ENCODE data around the gene SPIB.
A peak's percentile ranks its signal among the peaks of the same experiment; 100 is the strongest.
"Not testable (repeated sequence)": the region's sequence is repeated elsewhere in the genome, so short reads cannot be mapped to it uniquely, and the experiment has no call there.

SPIB gene

DNA sequence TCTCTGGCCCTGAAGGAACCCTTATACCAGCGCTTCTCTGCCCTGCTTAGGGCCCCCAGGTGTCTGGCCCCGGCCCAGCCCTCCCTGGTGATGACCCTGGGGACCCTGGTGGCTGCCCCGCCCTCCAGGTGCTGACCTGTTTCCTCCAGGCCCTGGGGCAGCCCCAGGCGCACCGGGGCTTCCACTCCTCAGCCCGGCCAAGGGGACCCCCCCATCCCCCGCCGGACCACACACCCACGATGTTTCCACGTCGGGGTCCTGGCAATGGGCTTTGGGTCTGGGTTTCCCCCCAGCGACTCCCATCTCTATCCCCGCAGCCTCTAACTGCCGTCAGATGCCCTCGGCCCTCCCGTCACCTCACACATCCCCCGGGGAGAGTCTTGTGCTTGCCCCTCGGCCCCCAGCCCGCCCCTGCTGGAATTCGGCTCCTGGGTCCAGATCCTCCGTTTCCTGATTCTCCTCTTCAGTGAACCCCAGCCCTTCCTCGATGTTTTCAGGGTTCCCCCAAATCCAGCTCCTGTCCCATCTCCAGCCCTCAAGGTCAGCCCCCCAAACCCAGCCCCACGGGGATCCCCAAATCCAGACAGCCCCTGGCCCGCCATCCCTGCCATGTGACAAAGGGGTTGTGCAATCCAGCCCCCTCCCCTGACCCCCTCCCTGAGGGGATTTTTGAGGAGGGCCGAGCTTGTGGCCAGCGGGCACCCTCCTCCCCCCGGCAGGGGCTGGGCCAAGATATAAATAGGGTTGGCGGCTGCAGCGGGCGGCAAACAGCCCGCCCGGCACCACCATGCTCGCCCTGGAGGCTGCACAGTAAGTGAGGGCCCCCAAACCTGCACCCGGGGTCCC is at the start of gene SPIB:
Gene SPIB (plus strand): TSS at position 763 of the 846 bp plus-strand sequence. CDS start 25 bp downstream, at position 788.
- no peak for DNase-seq

- no peak for DNase-seq
Measured at GRCh38 chr19:50371914-50372475, 46.7 kb upstream of the SPIB start.

- peak; percentile 95 for DNase-seq
Measured at GRCh38 chr19:50376166-50377050, 42.3 kb upstream of the SPIB start, which contains the start of gene NR1H2. NR1H2 (plus strand) TSS chr19:50376457; CDS start chr19:50377606, 1,149 bp downstream.

DNA sequence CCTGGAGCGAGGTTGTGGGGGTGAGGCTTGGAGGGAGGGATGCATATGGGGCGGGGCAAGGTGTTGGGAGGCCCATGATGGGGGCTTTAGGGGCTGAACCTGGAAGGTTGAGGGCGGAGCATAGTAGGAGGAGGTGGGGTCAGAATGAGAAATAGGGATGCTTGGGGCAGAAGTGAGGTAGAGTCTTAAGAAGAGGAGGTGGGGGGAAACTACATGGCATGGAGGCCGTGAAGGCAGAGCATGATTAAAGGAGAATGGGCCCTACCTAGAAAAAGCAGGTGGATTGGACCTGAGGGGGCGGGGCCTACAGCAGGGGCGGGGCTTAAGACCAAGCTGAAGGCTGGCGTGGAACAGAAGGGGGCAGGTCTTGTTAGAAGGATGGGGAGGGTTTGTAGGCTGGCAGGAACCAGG is 41.7 kb upstream of the SPIB start:
- peak; percentile 49 for DNase-seq

DNA sequence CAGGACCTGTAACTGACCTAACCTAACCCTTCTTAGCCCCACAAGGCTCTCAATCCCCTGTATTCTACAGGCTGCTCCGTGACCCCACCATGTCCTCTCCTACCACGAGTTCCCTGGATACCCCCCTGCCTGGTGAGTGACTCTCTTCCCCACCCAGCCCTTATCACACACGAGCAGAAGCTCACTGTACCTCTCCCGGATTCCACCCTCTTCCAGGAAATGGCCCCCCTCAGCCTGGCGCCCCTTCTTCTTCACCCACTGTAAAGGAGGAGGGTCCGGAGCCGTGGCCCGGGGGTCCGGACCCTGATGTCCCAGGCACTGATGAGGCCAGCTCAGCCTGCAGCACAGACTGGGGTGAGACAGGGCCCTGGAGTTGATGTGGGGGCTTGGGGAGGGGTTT is 41.2 kb upstream of the SPIB start:
- no peak for DNase-seq

GRCh38 chr19:50378169-50378862 is 40.4 kb upstream of the SPIB start:
- DNase-seq: no peak

- no peak for DNase-seq
Measured at GRCh38 chr19:50378863-50379236, 39.9 kb upstream of the SPIB start.

DNA sequence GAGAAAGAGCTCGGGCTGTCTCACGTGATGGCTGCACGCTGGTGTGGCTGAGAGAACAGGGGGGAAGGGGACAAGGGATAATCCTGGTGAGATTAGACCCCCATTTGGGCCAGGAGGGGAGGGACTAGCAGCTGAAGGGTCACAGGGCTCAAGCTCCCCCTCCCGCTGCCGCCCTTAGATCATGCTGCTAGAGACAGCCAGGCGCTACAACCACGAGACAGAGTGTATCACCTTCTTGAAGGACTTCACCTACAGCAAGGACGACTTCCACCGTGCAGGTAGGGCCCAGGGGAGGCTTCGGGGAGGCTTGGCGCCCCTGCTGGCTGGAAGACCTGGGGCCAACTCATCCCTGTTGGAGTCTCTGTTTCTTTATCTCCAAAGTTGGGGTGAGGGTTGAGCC is 39.1 kb upstream of the SPIB start:
- no peak for DNase-seq

DNA sequence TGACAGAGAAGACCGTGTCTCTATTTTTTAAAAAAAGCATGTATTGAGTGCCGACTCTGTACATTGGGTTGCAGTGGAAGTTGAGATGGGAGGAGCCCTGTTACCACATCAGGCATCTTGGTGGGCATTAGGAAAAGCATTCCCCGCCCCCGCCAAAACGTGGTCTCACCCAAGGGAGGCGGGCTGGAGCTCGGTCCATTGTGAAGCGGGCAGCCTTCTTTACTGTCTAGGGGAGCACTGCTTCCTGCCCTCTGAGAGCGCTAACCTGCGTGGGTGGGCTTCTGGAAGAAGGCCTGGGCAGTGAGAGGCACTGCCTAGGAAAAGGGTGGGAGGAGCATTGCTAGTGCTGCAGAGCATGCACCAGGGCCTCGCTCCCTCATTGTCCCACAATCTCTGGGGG is 38.6 kb upstream of the SPIB start:
- DNase-seq: no peak

- no peak for DNase-seq
Measured at GRCh38 chr19:50380751-50381151, 38.0 kb upstream of the SPIB start.

DNA sequence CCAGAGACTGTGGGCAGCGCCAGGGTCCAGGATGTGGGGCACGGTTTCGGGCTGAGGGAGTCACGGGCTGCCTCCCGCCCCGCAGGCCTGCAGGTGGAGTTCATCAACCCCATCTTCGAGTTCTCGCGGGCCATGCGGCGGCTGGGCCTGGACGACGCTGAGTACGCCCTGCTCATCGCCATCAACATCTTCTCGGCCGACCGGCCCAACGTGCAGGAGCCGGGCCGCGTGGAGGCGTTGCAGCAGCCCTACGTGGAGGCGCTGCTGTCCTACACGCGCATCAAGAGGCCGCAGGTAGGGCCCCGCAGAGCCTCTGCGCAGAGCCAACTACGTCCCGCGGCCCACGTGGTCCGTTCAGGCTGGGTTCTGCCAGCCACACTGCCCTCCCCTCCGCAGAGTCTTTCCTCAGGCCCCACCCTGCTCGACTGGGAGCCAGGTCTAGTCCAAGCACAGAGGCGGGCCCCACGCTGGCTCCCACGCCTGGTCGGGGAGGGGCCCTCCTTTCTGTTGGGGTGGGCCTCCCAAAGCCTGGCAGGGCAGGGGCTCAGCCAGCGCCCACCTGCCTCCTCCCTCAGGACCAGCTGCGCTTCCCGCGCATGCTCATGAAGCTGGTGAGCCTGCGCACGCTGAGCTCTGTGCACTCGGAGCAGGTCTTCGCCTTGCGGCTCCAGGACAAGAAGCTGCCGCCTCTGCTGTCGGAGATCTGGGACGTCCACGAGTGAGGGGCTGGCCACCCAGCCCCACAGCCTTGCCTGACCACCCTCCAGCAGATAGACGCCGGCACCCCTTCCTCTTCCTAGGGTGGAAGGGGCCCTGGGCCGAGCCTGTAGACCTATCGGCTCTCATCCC is 36.6 kb upstream of the SPIB start:
- DNase-seq: no peak

GRCh38 chr19:50383001-50383851 is 35.5 kb upstream of the SPIB start:
- no peak for DNase-seq

- DNase-seq: peak; percentile 91
Measured at GRCh38 chr19:50383852-50384684, 34.7 kb upstream of the SPIB start, which contains the start of gene POLD1. POLD1 (plus strand) TSS chr19:50384347; CDS start chr19:50398852, 14,505 bp downstream.

DNA sequence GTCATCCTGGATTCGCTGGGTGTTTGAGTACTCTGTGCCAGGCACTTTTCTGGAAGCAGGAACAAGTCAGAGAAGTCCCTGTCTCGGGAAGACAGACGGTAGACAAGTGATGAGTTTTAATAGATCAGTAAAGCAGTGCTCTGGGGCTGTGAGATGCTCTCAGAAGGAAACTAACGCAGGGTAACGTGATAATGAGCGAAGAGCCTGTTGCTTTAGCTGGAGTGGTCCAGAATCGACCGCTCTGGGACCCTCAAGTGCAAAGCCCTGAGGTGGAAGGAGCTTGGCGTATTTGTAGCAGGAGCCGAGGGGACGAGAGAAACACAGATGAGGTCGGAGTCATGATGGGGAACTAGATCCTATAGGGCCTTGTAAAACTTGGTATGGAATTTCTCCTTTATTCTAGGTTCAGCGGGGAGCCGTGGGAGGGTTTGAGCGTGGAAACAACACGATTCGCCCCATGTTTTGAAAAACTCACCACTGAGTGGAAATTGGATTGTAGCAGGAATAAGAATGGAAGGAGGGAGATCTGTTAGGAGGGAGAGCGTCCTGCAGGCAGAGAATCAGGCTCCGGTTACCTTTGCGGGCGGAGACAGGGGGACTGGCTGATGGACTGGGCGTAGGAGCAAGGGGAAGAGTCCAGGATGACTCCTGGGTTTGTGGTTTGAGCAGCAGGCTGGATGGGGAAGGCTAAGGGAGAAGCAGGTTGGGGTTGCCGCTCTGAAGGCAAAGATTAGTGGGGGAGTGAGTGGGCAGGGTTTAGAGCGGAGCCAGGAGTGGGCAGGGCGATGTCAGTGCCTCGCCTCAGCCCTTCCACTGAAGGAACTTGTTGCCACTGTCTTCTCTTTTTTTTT is 33.8 kb upstream of the SPIB start:
- peak; percentile 24 for DNase-seq

GRCh38 chr19:50387176-50387867 is 31.4 kb upstream of the SPIB start:
- no peak for DNase-seq

DNA sequence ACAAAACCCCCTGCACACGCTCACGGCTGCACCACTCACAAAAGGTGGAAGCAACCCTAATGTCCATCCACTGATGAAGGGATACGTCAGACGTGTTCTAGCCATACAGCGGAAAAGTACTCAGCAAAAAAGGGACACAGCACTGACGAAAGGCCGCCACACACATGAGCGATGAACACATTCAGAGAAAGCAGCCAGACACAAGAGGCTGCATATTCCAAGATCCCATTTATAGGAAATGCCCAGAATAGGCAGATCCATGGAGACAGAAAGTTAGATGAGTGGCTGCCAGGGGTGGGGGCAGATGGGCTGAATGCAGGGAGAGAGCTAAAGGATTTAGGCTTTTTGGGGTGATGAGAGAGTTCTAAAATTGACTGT is 30.9 kb upstream of the SPIB start:
- no peak for DNase-seq

- not testable (repeated sequence) for DNase-seq
Measured at GRCh38 chr19:50390295-50390694, 28.4 kb upstream of the SPIB start.

DNA sequence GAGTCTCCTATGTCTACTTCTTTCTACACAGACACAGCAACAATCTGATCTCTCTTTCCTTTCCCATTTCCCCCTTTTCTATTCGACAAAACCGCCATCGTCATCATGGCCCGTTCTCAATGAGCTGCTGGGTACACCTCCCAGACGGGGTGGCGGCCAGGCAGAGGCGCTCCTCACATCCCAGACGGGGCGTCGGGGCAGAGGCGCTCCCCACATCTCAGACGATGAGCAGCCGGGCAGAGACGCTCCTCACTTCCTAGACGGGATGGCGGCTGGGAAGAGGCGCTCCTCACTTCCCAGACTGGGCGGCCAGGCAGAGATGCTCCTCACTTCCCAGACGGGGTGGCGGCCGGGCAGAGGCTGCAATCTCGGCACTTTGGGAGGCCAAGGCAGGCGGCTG is 27.8 kb upstream of the SPIB start:
- DNase-seq: not testable (repeated sequence)

Measured in DMS79 (cell line).